Measurements from ENCODE around the gene KIAA0319L. TPM values are rescaled to one million over a fixed set of nuclear protein-coding genes. Genes with fewer than 3 reads are reported as not detected.

KIAA0319L gene
- total and polyA plus RNA-seq, 9 donors, result 18.2 to 78.3 (median 42.7) TPM

GRCh38 chr1:35442734-35443133 is 114.5 kb downstream of the KIAA0319L start:
- Histone ChIP-seq H3K27me3 (no peaks in the 10 kb centered on the region), H3K9me3 (no peaks in the 10 kb centered on the region), H3K36me3 (no peaks in the 10 kb centered on the region), H3K4me1 (ENCODE audit: insufficient read depth) (no peaks in the 10 kb centered on the region), H3K27ac (no peak overlapping the region), H3K4me3 (no peak overlapping the region)
- WGBS, 3 donors, result 54 to 78% (median 57%) methylated on average over 4 of the region's 4 CpGs
- no peak for TF ChIP-seq POLR2A (IDR thresholded peaks at IDR 0.05)
- TF ChIP-seq CTCF (IDR thresholded peaks at IDR 0.05), result no peak
- no peak for TF ChIP-seq EP300 (IDR thresholded peaks at IDR 0.05)
- peak in 1 of 5 donors; percentile 35 for DNase-seq
- intact Hi-C loops (cut with DNase I), result loop anchor here in 1 of 4 donors (10.0 kb wide), 1 partner anchor 282 kb away; no protein-coding TSS in a partner anchor

GRCh38 chr1:35441926-35442579 is 115.2 kb downstream of the KIAA0319L start:
- Histone ChIP-seq H3K36me3 (no peaks in the 10 kb centered on the region), H3K27me3 (no peaks in the 10 kb centered on the region), H3K4me3 (no peak overlapping the region), H3K27ac (no peak overlapping the region), H3K4me1 (ENCODE audit: insufficient read depth) (no peaks in the 10 kb centered on the region), H3K9me3 (no peaks in the 10 kb centered on the region)
- DNase-seq, result no peak
- TF ChIP-seq CTCF (IDR thresholded peaks at IDR 0.05) (no peak), POLR2A (IDR thresholded peaks at IDR 0.05) (no peak), EP300 (IDR thresholded peaks at IDR 0.05) (no peak)
- intact Hi-C loops (cut with DNase I), result loop anchor here in 1 of 4 donors (10.0 kb wide), 1 partner anchor 283 kb away; no protein-coding TSS in a partner anchor
- 81 to 92% (median 82%) methylated on average over 8 of the region's 8 CpGs for WGBS, 3 donors

- 65 to 100% (median 100%) methylated on average over 1 of the region's 1 CpG for WGBS, 3 donors
- intact Hi-C loops (cut with DNase I), result loop anchor here in 1 of 4 donors (10.0 kb wide), 1 partner anchor 285 kb away; no protein-coding TSS in a partner anchor
- Histone ChIP-seq H3K27me3 (no peaks in the 10 kb centered on the region), H3K4me1 (ENCODE audit: insufficient read depth) (no peaks in the 10 kb centered on the region), H3K36me3 (no peaks in the 10 kb centered on the region), H3K27ac (no peak overlapping the region), H3K9me3 (no peaks in the 10 kb centered on the region), H3K4me3 (no peak overlapping the region)
- no peak for DNase-seq
- no peak for TF ChIP-seq CTCF (IDR thresholded peaks at IDR 0.05)
- TF ChIP-seq EP300 (IDR thresholded peaks at IDR 0.05), result no peak
- no peak for TF ChIP-seq POLR2A (IDR thresholded peaks at IDR 0.05)
Measured at GRCh38 chr1:35439626-35440025, 117.6 kb downstream of the KIAA0319L start.

- no peak for TF ChIP-seq EP300 (IDR thresholded peaks at IDR 0.05)
- TF ChIP-seq CTCF (IDR thresholded peaks at IDR 0.05), result no peak
- no peak for TF ChIP-seq POLR2A (IDR thresholded peaks at IDR 0.05)
- Histone ChIP-seq H3K4me1 (ENCODE audit: insufficient read depth) (no peaks in the 10 kb centered on the region), H3K4me3 (no peak overlapping the region), H3K27me3 (no peaks in the 10 kb centered on the region), H3K9me3 (no peaks in the 10 kb centered on the region), H3K27ac (no peak overlapping the region), H3K36me3 (no peaks in the 10 kb centered on the region)
- intact Hi-C loops (cut with DNase I), result no loop called here
- 96 to 97% (median 97%) methylated on average over 9 of the region's 9 CpGs for WGBS, 3 donors
- no peak for DNase-seq
Measured at GRCh38 chr1:35437200-35437599, 120.0 kb downstream of the KIAA0319L start.
